ENCODE data around the gene IQGAP1. TPM values are rescaled to one million over a fixed set of nuclear protein-coding genes. Genes with fewer than 3 reads are reported as not detected.
A peak's percentile ranks its signal among the peaks of the same experiment; 100 is the strongest.

The IQGAP1 gene
- total and polyA plus RNA-seq, 2 of the 13 experiments (the other 11 are each of a cell fraction or from before 2014, with no cell fraction given), result 29.5 to 37.9 TPM

DNA sequence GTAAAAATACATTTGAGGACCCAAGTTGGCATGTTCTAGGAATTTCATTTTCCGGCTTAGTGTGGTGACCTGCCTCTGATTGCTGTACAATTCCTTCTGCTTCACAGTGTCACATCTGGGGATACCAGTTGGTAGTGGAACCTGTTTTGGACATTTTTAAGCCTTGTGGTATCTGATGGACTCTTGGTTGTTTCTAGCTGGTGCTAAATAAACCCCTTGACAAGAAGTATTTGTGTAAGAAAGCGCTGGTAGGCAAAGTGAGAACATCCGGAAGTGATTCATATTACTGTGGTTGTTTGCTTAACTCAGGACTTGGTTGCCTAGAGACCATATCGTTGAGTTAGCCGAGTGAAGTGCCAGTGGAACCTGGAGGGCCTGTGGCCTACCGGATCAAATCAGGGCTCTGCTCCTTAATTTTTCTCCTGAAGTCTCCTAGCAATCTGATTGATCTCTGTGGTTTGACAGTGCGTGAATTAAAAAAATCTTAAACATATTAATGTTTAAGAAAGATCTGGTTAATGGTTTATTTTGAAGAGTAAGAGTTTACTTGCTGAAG, 12.8 kb downstream of the IQGAP1 start (continued):
- TF ChIP-seq ZNF160 (CRISPR knock-in tag; IDR thresholded peaks at IDR 0.05), result no peak

DNA sequence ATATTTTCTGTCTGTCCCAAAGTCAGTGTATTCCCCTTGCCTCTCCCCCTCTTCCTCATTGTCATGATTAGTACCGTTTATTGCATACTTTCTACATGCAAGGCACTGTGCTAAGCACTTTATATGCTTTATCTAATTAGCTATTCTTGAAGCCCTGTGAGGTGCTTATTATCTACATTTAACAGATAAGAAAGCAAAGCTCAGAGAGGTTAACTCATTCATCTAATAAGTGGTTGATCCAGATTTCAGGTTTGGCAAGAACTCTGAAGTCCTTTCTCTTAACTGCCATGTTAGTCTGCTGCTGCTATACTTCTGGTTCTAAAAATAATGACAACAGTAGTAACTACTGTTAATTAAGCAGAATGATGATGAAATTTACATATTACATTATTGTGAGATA, 13.5 kb downstream of the IQGAP1 start:
- in situ Hi-C loops (cut with HindIII; ENCODE audit: extremely low pct_ligation_motif_present, low pct_unique_long_range_greater_than_20kb) (no loop called here), intact Hi-C loops (cut with micrococcal nuclease; ENCODE audit: unreplicated experiment) (no loop called here)
- Histone ChIP-seq H2AFZ (ENCODE audit: low read length) (no peak overlapping the region), H3K36me3 (replicated peaks in 1 of 2; ENCODE audit: control insufficient read depth in 1 of 2, insufficient read depth in 2 of 2, low read length in 2 of 2) (no peaks in the 10 kb centered on the region), H3K9me3 (ENCODE audit: low read length) (no peaks in the 10 kb centered on the region), H4K20me1 (ENCODE audit: insufficient read depth, low read length) (no peaks in the 10 kb centered on the region), H3K27me3 (ENCODE audit: control insufficient read depth in 1 of 2, insufficient read depth in 2 of 2, low read length in 2 of 2) (no peaks in the 10 kb centered on the region), H3K4me3 (replicated peaks in 1 of 3; ENCODE audit: insufficient read depth in 1 of 3, low read depth in 2 of 3, low read length in 3 of 3) (no peak overlapping the region), H3K4me1 (ENCODE audit: insufficient read depth, low read length) (peaks cover 36% of the 10 kb centered on the region), H3K27ac (ENCODE audit: extremely low read length, insufficient read depth, low read length) (peak overlapping the region; percentile 88), H3K4me2 (ENCODE audit: low read depth, low read length) (peak overlapping the region; percentile 65), H3K9ac (ENCODE audit: insufficient read depth, low read depth, low read length) (peak overlapping the region; percentile 70), H3K79me2 (ENCODE audit: insufficient read depth, low read length) (peaks cover 51% of the 10 kb centered on the region)
- no TSS peak for BruUV-seq (replicated peaks)
- ATAC-seq, result no peak
- 32% methylated on average over 1 of the region's 1 CpG for WGBS (ENCODE audit: low lambda C conversion rate)
- TF ChIP-seq, protein P1, sequence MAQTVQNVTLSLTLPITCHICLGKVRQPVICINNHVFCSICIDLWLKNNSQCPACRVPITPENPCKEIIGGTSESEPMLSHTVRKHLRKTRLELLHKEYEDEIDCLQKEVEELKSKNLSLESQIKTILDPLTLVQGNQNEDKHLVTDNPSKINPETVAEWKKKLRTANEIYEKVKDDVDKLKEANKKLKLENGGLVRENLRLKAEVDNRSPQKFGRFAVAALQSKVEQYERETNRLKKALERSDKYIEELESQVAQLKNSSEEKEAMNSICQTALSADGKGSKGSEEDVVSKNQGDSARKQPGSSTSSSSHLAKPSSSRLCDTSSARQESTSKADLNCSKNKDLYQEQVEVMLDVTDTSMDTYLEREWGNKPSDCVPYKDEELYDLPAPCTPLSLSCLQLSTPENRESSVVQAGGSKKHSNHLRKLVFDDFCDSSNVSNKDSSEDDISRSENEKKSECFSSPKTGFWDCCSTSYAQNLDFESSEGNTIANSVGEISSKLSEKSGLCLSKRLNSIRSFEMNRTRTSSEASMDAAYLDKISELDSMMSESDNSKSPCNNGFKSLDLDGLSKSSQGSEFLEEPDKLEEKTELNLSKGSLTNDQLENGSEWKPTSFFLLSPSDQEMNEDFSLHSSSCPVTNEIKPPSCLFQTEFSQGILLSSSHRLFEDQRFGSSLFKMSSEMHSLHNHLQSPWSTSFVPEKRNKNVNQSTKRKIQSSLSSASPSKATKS (CRISPR knock-in tag; IDR thresholded peaks at IDR 0.05), result no peak
- TF ChIP-seq ZNF777 (CRISPR knock-in tag; IDR thresholded peaks at IDR 0.05), result no peak
- no peak for TF ChIP-seq ZNF331 (CRISPR knock-in tag; IDR thresholded peaks at IDR 0.05)
- no peak for TF ChIP-seq GTF2F1 (IDR thresholded peaks at IDR 0.05; ENCODE audit: low read length)
- TF ChIP-seq DNMT3B (CRISPR knock-in tag; conservative IDR thresholded peaks at IDR 0.05), result no peak
- TF ChIP-seq SNAPC2 (CRISPR knock-in tag; IDR thresholded peaks at IDR 0.05), result no peak
- no peak for TF ChIP-seq ZNF510 (CRISPR knock-in tag; IDR thresholded peaks at IDR 0.05; ENCODE audit: low read depth)
- TF ChIP-seq LCORL (IDR thresholded peaks at IDR 0.05), result no peak
- no peak for TF ChIP-seq LCORL (CRISPR knock-in tag; IDR thresholded peaks at IDR 0.05)
- no peak for TF ChIP-seq ZNF263 (CRISPR knock-in tag; IDR thresholded peaks at IDR 0.05)
- POLR2A ChIA-PET, result interaction anchor here (1.0 to 2.5 kb wide), 2 partner anchors 13 to 14 kb away, joined by 8 to 17 read pairs; partner anchors contain the start of gene IQGAP1
- CTCF ChIA-PET (ENCODE audit: low intra/inter-chr PET ratio, low total read pairs), result no interaction called here
- no peak for DNase-seq (ENCODE audit: low spot score)
- no peak for FAIRE-seq

Measured in HepG2 (cell line).